GM12872 (cell line): Measurements from ENCODE around the gene CNTNAP2.

Experiments
- CTCF ChIP-seq: IDR thresholded peaks from 3 replicates; pipeline ENCODE4 v1.5.1; 2011; ENCODE audit warnings: low read depth, mild to moderate bottlenecking, low read length, moderate library complexity; ENCODE audit not compliant: insufficient read depth

CNTNAP2 gene

GRCh38 chr7:147279514-147279913 lies 1162.9 kb downstream of the CNTNAP2 start:
- TF ChIP-seq CTCF = no peak

GRCh38 chr7:147279964-147280374 lies 1163.4 kb downstream of the CNTNAP2 start:
- no peak for TF ChIP-seq CTCF

GRCh38 chr7:147282204-147282603 lies 1165.6 kb downstream of the CNTNAP2 start:
- TF ChIP-seq CTCF = no peak

GRCh38 chr7:147296201-147296600 lies 1179.6 kb downstream of the CNTNAP2 start:
- no peak for TF ChIP-seq CTCF

- no peak for TF ChIP-seq CTCF
Observed at GRCh38 chr7:147296986-147297385, 1180.4 kb downstream of the CNTNAP2 start.

- no peak for TF ChIP-seq CTCF
Observed at GRCh38 chr7:147298611-147299043, 1182.0 kb downstream of the CNTNAP2 start.

GRCh38 chr7:147300293-147300692 lies 1183.7 kb downstream of the CNTNAP2 start:
- TF ChIP-seq CTCF = no peak

- TF ChIP-seq CTCF = no peak
Observed at GRCh38 chr7:147304376-147304775, 1187.8 kb downstream of the CNTNAP2 start.
